Umbilical cord (tissue), 2 donors: ENCODE measurements around the gene SEPTIN12. TPM values are rescaled to one million over a fixed set of nuclear protein-coding genes. Genes with fewer than 3 reads are reported as not detected.

Source experiments
- DNase-seq: peaks from one replicate; pipeline ENCODE4 v3.0.0-alpha.2; 2015; ENCODE audit warnings: low spot score
- total RNA-seq: library from RNA; depleted of rRNA; stranded (reverse); fragments of >200 nt; gene quantifications from one replicate; pipeline ENCODE4 v1.2.3, GENCODE V29; 2014; ENCODE audit warnings: low replicate concordance; ENCODE audit not compliant: insufficient read depth

SEPTIN12 gene, protein sequence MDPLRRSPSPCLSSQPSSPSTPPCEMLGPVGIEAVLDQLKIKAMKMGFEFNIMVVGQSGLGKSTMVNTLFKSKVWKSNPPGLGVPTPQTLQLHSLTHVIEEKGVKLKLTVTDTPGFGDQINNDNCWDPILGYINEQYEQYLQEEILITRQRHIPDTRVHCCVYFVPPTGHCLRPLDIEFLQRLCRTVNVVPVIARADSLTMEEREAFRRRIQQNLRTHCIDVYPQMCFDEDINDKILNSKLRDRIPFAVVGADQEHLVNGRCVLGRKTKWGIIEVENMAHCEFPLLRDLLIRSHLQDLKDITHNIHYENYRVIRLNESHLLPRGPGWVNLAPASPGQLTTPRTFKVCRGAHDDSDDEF
- not detected for total RNA-seq

DNA sequence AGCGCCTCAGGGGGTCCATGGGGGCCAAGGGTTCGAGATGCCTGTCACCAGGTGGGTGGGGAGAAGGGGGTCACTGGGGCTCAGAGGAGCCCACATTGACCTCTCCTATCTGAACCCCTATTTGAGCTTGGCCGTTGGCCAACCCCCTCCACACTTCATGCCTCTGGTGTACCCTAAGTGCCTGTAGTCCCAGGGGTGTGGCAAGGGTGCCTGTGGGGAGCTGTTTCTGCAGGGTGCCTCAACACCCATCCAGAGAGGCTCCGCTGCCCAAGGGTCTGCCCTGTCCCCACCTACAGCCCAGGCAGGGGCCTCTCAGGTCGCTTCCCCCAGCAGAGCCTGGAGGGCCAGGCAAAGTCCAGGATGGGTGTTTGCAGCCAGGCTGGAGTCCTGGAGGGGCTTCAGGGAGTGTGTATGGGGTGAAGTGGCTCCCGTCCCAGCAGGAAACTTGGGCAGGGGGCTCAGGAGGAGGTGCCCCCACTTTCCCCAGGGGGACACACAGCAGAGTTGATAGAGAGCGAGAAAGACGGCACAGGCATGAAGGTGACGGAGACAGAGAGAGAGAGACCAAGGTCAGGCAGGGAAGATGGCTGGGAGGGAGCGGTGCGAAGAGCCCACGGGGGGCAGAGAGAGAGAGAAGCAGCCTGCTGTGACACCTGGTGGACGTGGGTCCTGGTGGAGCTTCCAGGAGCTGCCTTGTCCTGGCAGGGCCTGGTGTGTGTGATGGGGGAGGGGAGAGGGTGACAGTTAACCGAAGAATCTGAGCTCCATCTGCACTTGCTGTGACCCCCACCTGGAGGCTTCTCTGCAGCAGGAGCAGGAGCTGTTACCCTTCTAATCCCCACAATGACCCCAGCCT, at the start of gene SEPTIN12:
SEPTIN12 (minus strand) TSS at position 719 of the 856 bp plus-strand sequence; CDS start at position 19, 700 bp downstream.
- no peak for DNase-seq

DNA sequence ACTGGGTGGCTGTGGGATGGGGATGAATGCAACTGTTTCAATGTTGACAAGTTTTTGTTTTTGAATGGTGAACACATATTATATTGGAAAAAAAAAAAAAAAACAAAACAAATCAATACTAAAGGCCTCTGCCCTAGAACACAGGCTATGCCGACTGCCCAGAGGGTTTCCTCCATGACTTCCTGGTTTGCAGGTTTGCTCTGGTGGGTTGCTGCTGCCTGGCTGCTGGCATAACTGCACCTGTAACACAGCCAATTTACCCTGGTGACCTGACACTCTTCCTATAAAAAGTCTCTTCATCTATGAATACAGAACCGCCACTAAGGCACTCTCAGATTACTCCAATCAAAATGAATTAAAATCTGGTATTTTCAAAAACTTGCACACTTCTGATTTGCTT, 48.6 kb upstream of the SEPTIN12 start:
- no peak for DNase-seq

DNA sequence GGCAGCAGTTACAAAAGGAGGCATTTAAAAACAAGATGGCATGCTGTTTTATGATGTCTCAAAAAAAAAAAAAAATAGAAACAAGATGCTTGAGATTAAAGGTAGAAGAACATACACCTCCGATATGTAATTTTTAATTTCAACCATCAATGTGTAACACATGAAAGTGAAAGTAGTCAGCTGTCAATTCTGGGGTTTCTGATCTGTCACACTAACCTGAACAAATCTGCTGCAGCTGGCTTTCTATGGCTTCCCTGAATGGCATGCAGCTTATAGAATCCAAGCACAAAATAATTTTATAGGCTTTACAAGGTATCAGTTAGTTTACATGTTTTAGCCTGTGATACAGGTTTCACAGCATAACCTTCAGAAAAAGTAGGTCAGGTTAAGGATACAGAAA, 45.4 kb upstream of the SEPTIN12 start:
- no peak for DNase-seq

DNA sequence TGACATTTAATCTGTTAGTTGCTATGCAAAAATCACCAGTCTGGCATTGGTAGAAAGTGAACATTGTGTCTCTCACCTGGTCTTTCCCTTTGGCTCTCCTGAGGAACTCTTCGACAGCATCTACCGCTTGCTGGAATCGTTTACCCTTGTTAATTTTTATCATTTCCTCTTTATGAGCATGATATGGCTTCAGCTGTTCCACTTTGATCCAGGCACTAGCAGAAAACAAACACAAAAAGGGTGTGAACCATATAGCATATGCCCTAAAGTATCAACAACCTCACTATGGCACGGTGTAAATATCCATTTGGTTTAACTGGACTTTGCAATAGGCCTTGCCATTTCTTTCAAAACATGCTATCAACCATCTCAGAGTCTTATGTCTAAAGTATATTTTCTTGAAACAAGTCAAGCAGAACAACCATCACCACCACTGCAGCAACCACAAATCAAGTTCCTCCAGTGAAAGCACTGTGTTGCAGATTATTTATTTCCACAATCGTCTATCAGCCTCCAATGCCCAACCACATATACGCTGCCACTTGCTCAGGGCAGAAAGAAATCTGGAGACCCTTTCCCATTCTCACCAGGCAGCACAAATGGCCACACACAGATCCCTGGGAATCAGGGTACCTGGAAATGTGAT, 44.7 kb upstream of the SEPTIN12 start:
- DNase-seq: no peak

DNA sequence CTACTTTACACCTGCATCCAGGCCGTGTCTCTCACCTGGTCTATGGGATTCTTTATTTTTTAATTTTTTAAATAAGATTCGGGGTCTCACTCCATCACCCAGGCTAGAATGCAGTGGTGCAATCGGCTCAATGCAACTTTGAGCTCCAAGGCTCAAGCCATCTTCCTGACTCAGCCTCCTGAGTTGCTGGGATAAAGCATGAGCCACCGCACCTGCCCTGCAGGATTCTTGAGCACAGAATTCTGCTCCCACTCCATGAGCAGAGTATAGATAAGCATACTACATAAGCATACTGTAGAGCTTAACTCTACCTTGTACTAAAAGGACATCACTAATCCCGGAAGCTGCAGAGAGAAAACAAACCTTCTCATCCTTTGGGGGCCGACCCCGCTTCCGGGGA, 43.5 kb upstream of the SEPTIN12 start:
- DNase-seq: no peak

DNA sequence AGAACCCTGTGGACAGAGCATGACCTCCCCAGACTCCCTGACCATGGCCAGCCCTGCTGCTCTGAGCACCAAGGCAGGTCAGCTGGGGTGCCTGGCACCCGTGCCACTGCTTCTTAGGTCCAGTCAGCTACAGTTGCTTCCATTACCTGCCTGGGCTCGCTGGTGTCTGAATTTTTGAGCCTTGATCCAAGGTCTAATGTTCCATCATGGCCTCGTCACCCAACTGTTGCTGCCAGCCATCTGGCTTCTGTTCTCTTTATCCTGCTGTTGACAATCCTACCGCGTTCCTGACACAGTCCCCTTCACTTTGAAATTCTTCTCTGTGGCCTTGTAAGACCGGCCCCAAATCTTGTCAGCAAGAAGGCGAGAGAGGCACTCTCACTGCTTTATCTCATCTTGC, 42.3 kb upstream of the SEPTIN12 start:
- no peak for DNase-seq

DNA sequence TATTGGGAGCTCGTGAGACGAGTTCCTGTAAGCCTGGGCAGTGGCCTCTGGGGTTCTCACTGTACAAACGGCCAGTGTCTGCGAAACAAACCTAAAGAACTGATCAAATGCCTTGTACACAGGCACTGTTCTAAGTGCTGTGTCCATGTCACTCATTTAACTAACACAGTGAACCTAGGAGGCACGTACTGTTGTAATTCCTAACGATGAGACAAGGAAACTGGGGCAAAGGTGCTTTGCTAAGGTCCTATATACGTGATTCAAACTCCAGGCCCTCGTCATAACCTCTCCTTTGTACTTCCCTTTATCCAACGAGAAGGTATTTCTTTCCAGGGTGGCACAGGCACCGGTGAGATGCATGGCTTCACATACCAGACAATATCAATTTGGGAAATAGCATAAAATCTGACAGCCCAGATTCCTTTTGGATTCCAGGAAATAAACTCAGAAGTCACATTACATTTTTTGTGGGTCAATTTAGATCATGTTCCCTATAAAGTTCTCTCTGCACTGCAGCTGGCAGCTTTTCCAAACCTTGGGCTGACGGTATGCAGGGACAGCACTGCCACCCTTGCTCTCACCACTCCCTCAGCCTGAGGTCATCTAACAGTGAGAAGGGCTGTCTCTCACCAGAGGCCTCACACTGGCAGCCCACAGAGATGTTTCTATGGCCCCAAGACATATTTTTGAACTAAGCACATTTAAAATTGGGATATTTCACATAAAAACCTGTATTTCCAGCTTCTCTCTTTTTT, 40.6 kb upstream of the SEPTIN12 start:
- DNase-seq: no peak

DNA sequence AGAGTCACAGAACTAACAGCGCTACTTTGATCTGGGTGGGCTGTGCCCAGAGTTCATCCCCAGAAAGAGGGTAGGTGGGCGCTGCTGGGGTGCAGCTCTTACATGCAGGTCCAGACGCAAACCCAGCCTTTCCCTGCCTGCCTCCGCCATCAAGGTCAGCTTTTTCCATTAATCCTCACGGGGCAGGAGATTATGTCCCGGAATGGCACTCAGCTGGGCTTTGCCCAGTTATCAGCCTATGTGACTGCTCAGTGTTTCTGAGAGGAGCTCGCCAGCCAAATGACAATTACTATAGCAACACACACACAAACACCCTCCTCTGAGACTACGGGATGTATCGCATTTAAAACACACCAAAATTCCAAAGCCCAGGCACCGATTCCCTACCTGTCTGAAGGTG, 38.8 kb upstream of the SEPTIN12 start:
- no peak for DNase-seq

DNA sequence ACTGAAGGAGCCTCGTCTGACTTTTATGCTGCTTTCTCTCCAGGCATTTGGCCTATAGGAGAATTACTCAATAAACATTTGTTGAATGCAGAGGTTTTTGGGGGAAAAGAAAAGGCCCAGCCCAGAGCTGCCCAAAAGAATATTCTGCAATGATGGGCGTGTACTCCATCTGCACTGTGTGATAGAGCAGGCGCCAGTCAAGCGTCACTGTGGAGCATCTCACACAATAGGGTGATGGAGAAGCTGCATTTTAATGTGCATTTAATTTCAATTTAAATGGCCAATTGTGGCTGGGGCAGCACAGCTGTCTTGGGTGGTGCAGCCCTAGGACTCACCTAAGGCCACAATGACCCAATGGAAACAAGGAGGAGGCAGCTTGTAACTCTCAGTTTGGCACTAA, 38.4 kb upstream of the SEPTIN12 start:
- no peak for DNase-seq

DNA sequence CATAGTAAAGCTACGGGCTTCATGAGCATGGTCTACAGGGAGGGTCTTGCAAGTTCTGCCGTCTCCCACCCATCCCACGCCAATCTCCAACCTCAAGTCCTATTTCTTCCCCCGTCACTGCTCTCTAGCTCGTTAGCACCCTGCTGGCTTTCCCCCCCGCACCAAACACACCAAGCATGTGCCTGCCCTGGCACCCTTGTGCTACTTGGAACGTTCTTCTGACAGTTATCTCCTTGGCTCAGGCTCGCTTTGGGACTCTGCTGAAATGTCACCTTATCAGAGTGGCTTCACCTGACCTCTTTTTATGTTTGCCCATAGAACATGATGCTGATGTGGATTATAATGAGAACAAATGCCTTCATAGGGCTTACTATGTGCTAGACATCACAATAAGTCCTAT, 37.1 kb upstream of the SEPTIN12 start:
- no peak for DNase-seq

DNA sequence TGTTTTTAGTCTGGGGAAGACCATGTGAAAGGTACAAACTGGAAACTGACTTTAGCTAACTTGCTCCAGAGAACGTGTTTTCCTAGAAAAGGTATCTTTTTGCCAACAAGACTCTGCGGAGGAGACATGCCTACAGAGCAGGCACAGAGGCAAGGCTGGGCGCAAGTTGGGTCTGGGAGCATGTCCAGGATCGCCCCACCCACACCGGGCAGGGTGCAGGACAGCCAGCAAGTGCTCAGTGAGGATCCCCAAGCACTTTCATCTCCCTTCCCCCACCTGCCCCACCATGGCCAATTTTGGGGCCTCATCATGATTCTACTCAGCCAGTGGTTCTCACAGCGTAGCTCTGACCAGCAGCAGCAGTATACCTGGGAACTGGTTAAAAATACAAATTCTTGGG, 32.5 kb upstream of the SEPTIN12 start:
- DNase-seq: no peak

DNA sequence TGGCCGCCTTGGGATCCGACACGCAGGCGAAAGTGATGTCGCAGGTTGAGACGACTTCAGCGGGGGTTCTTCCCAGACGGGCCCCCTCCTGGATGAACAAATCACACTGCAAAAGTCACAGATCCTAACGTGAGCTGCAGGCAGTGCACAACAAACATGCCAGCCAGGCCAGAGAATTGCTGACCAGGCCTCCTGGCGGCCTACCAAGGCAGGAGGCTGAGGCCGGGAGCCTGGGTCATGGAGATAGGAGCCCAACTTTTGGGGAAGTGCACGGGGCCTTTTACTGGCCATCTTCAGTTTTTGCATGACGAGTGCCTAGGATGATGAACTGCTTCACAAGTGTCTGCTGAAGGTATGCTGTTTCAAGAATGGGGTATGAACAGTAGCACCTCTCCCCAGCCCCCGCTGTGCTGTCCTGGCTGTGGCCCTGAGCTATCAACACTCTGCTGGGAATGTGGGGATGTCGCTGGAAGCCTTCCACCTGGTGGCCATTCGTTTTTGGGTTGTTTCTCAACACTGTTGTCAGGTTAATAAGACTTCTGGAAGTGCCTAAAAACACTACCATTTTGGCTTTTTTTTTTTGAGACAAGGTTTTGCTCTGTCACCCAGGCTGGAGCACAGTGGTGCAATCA, 26.5 kb upstream of the SEPTIN12 start:
- DNase-seq: no peak

DNA sequence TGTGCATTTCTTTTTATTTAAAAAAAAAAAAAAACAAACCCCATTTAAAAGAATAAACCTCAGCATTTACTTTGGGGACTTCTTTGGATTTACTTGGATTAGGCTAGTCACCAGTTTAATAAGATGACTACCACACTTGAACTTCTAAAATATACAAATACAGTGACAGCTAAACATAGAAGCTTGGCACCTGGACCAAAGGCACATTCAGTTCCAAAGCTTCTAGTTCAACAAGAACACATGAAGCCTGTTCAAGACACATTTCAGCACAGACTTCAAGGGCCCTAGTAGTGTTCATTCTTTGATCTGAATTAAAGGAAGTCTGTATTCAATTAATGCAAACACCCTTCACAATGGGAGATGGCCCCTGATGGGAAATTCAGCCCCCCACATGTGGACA, 25.9 kb upstream of the SEPTIN12 start:
- no peak for DNase-seq

DNA sequence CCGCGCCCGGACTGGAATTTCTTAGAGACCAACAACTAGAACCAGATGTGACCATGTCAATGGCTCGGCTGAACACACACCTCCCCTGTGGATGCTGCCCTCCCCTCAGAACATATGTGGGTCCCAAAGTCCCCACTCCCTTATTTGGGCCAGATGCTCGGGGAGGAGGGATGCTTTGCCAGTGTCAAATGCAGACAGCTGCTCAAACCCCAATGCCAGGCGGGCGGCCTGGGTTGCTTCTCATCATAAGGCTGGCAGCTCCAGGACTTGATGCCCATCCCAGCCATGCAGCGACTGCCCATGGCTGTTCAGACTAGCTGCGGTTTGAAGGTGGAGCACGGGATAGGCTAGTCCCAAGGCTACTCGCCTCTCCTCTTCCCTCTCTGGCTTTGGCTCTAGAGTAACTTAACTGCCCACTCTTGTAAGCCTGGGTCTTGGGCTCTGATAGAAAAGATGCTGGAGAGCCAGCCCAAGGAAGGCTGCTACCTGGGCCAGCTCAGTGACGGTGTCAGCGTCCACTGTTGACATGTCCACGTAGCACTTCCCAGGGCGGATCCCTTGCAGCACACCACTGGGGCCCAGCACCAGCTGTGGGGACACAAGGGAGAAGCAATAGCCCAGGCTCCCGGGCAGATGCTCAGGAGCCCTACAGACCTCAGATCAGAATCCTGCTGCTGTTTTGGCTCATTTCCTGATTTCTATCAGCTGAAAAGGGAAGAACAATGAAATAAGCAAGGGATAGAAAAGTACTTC, 25.3 kb upstream of the SEPTIN12 start:
- DNase-seq: no peak

DNA sequence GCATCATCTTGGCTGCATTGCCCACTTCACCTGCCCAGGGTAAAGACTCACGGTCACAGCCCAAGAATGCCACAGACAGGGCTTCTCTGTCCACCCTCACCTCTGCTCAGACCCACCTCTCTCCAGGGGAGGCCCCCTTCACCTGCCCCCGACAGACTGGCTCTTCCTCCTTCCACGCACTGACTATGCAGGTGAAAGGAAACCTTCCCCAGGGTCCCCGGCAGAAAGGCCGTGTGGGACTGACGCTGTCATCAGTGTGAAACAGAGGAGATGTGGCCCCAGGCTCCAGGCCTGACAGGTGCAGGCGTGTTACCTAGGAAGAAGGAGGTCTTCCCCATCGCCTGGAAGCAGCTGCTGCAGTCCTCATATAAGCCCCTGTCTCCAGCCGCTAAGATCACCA, 23.6 kb upstream of the SEPTIN12 start:
- DNase-seq: no peak

DNA sequence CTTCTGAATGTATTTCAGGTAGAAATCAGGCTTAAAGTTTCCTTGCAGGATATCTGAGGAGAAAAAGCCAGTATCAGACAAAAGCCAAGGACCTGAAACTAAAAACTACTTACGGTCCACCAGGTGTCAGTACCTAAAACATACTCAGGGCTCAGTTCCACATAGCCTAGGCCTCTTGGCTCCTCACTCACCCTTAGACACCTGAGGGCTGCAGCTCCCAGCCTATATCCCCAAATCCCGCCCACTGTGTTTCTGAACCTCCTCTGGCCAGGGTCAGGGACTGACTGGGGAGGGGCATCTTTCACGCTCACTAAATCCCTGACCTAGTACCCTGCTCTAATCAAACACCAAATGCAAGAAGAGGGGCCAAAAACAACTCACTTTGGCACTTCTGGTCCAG, 23.1 kb upstream of the SEPTIN12 start:
- DNase-seq: no peak

DNA sequence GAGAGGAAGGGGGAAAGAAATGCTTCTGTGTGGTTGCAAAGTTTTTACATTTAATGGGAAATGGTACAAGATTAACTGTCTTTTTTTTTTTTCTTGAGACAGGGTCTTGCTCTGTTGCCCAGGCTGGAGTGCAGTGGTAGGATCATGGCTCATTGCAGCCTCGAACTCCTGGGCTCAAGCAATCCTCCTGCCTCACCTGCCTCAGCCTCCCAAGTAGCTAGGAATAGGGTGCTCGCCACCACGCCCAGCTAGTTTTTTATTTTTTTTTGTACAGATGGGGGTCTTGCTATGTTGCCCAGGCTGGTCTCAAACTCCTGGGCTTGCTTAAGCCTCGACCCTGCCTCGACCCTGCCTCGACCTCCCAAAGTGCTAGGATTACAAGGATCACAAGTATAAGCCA, 18.1 kb upstream of the SEPTIN12 start:
- peak; percentile 61 for DNase-seq

DNA sequence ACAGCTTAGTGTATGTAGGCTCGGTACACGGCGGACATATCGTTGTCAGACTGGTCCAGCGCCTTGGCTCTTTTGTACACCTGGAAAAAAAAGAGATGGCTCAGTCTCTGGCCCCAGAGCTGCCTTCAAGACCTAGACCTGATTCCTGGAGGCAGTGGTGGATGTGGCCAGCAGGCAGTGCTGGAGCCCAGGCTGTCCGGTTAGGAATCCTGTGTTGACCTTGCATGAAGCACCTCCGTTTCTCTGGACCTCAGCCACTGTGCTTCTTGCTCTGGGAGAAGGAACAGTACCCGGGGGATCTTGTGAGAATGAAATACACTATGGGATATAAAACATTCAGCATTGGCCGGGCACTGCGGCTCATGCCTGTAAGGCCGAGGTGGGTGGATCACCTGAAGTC, 17.1 kb upstream of the SEPTIN12 start:
- DNase-seq: peak; percentile 24

DNA sequence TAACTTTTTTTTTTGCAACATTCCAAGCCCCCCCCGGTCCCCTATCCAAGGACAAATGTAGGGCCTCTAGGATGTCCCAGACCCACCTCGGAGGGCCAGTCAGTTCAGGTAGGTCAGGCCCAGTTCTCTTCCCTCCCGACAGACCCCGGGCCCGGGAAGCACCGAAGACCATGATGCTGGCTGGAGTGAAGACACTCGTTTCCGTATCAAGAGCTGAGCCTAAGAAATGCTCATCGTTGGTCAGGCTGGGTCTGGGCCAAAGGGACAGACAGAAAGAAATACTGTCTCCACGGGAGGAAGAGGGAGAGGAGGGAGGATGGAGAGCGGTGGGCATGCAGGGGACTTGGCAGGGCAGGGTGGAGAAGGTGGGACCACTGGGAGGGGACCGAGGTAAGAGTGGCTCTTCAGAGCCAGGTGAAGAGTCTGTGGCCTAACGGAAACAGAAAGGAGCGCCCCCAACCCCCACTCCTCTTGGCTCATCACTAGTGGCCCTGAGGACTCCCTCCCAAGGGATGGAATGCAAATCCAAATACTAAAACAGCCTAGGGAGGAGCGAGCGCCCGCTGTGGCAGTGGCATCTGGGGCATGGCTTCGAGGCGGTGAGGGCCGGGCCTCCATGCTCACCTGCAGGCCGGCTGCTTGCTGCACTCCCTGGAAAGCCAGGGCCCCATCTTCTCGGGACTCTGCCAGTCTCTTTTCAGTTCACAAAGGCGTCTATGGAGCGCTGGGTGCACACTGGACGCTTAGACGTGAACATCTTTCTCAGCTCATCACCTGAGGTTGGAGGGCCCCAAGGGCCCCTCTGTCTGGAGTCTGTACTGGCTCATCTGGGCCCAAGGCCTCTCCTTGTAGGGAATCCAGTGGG, 16.0 kb upstream of the SEPTIN12 start:
- peak; percentile 72 for DNase-seq
